NCI-H748 (cell line): ENCODE measurements around the gene VPS35.
"Not testable (repeated sequence)": the region's sequence is repeated elsewhere in the genome, so short reads cannot be mapped to it uniquely, and the experiment has no call there.

Experiments used
- DNase-seq: peaks from one replicate; lab custom pipeline; 2025; ENCODE audit not compliant: unreplicated experiment; lab: John Stamatoyannopoulos, UW

VPS35 gene

DNA sequence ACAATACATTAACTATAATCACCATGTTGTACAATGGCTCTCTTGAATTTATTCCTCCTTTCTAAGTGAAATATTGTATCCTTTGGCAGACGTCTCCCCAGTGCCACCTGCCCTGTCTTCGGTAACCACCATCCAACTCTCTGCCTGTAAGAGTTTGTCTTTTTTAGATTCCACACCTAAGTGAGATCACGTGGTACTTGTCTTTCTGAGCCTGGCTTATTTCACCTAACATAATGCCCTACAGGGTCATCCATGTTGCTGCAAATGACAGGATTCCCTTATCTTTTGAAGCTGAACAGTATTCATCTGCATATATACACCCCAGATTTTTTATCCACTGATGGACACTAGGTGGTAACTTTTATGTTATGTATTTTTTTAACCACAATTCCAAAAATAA, 24.7 kb upstream of the VPS35 start:
- DNase-seq, result no peak

DNA sequence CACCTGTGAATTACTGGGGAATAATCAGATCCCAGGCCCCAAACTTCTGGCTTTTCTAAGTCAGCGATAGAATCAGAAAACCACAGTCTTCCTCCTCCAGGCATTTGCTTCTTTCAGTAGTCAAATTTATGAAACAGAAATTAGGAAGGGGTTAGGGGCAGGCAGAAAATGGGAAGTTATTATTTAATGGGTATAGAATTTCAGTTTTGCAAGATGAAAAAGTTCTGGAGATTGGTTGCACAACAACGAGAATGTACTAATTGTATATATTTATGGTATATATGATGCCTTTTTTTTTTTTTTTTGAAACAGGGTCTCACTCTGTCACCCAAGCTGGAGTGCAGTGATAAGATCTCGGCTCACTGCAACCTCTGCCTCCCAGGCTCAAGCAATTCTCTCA, 23.9 kb upstream of the VPS35 start:
- DNase-seq, result no peak

GRCh38 chr16:46711106-46712058, 22.4 kb upstream of the VPS35 start:
- DNase-seq, result no peak

- no peak for DNase-seq
Observed at GRCh38 chr16:46709469-46710005, 20.6 kb upstream of the VPS35 start.

DNA sequence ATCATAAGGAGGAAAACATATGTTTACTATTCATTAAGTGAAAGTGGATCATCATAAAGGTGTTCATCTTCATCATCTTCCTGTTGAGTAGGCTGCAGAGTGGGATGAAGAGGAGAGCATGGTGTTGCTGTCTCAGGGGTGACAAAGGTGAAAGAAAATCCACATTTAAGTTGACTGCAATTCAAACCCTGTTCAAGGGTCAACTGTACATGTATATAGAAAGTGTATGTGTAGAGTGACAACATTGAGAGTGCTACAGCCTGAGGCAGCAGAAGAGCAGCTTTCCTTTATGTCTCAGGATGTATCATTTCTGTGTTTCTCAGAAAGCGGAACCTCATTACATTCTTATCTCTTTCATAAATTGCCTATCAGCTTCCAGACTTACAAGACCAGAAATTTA, 17.7 kb upstream of the VPS35 start:
- no peak for DNase-seq

GRCh38 chr16:46702030-46702429, 13.1 kb upstream of the VPS35 start:
- DNase-seq, result no peak

GRCh38 chr16:46701615-46702014, 12.6 kb upstream of the VPS35 start:
- no peak for DNase-seq

GRCh38 chr16:46700048-46700447, 11.1 kb upstream of the VPS35 start:
- no peak for DNase-seq

DNA sequence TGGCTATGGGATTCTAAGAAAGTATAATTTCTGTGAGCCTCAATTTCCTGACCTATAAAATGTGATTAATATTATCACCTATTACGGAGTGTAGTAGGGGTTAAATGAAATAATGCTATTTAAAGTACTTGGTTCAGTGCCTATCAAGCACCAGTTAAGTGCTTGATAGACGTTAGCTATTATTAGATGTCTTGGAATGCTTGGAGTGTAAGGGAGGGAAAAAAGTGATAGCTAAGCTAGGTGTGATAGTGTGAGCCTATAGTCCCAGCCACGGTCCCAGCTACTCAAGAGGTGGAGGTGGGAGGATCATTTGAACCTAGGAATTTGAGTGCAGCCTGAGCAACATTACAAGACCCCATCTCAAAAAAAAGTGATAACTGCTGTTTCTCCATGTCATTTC, 8.0 kb upstream of the VPS35 start:
- no peak for DNase-seq

DNA sequence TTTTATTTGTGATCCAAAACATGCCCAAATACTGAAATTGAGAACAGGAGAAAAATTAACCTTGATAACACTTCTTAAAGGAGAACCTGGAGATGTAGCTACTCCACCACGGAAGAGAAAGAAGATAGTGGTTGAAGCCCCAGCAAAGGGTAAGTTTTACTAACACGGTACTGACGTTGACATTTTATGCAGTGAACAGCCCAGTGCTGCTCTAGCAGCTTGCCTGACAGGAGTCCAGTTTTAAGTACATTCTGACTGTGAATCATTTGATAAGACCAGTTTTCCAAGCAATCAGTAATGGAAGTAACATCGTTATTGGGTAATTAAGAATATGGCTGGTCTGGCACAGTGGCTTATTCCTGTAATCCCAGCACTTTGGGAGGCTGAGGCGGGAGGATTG, 7.0 kb upstream of the VPS35 start:
- DNase-seq, result no peak

DNA sequence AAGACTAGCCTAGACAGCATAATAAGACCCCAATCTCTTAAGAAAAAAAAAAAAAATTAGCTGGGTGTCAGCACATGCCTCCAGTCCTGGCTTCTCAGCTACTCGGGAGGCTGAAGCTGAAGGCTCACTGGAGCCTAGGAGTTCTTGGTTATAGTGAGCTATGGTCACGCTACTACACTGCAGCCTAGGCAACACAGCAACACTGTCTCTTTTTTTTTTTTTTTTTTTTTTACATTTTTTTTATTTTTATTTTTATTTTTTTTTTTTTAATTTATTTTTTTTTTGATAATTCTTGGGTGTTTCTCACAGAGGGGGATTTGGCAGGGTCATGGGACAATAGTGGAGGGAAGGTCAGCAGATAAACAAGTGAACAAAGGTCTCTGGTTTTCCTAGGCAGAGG, 4.6 kb upstream of the VPS35 start:
- no peak for DNase-seq

- DNase-seq, result no peak
Observed at GRCh38 chr16:46691726-46692125, 2.7 kb upstream of the VPS35 start.

DNA sequence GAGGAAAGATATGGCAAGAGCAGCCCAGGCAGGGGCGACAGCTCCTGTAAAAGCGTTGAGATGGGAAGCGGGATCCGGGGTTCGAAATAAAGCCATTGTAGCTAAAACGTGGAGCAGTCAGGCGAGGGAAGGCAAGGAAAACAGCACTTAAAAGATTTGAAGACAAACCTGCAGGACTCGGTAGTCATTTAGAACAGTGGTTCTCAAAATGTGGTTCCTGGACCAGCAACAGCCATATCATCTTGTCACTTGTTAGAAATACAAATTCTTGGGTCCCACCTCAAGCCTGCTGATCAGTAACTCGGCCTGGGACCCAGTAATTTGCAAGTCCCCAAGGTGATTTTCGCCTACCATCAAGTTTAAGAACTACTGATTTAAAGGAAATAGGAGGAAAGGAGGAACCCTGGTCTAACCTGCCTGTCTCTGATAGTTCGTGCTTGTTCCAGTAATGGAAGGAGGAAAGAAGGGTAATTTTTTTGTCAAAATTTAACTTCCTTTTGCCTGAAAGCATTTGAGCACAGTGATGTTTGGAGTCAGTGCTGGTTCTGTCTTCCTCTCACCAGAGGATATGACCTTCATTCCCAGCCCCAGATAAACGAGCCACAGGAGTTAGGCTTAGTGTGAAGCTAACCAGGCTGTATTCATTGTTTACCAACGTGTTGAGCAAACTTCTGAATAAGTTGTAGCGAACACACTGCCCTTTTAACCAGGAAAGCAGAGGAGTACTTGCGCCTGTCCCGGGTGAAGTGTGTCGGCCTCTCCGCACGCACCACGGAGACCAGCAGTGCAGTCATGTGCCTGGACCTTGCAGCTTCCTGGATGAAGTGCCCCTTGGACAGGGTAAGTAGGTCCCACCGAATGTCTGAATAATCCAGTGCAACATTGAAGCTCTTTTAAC, 1.6 kb upstream of the VPS35 start:
- DNase-seq, result peak; percentile 3

- peak; percentile 95 for DNase-seq
Observed at GRCh38 chr16:46689365-46690280, 645 bp upstream of the VPS35 start, which contains the start of gene ORC6. Gene ORC6, plus strand, starts transcription at chr16:46689659. Its CDS starts 47 bp downstream, at chr16:46689706.

DNA sequence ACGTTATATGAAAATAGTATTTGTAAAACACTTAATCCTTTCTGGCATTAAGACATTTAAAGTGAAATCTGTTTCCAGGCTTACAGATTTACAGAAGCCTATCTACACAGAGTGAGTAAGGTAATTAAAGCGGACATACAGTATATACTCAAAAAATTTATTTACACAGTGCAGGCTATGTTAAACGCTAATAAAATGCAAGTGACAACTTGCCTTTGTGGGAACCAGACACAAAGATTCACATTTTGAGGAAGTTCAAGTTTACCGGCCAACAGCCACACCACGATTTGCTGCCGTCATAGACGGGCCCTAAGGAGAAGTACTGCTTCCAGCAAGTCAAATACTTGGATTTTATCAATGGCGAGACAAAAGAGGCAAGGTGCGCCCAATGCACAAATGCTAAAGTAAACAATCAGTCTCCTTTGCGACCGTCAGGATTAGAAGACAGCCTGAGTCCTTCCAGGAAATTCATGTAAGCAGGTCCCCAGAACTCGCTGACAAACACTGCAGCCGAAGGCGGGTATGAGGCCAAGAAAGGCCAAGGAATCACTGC, 801 bp downstream of the VPS35 start:
- DNase-seq, result no peak

DNA sequence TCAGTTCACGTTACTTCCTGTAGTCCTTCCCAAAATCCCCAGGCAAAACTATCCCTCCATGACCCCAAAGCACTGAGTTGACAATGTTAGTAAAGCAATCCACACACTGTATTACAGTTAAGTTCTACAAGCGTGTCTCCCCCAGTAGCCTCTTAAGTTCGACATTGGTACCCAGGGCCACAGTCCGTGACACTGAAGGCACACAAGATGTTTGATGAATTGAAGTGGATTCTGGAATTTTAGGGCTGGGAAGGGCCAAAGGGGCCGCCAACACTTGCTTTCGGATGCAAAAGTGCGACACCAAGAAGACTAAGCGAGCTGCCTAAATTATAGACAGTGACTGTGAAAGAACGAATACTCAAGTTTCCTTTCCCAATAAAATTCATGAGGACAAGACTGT, 1.5 kb downstream of the VPS35 start:
- no peak for DNase-seq

DNA sequence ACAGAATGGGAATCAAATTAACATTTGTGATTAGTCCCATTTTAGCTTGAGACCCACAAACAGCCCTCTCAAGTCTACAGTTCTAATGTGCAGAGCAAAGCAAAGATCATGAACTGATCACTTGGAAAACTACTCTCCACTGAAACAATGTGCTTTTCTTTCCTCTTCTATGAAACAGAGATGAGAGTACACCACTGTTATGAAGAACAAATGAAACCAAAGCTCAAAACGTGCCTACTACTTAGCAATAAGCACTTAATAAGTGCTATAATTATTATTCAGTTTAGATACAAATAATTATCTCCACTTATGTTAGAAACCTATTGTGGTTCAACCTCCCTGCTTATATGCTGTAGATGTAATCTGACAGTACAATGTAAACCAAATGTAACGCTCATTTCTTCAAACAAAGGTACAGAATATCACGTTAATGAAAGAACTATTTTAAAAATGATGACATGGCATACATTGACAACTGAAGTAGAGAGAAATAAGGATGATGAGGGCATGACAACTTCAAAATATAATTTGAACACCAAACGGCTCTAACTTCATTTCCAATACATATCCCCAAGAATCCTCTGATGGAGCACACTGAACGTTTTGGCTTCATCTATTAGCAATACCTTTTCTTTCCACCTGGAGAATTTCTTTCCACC, 2.0 kb downstream of the VPS35 start:
- DNase-seq, result peak; percentile 1

DNA sequence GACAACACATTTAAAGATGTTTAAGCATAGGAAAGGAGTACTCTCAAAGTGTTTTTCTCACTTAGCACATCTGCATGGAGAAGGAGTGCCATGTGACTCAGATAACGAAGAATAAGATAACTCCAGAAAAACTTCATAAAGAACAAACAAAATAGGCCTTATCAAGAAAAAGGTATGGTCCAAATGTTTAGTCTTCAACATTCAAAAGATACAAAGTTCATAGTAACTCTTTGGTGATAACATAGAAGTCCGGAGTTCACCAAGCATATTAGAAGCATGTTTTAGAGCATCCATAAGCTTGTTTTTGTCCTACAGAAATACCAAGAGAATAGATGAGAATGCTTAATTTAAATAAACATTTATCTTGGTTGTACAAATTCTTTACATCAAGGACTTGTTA, 7.1 kb downstream of the VPS35 start:
- not testable (repeated sequence) for DNase-seq

DNA sequence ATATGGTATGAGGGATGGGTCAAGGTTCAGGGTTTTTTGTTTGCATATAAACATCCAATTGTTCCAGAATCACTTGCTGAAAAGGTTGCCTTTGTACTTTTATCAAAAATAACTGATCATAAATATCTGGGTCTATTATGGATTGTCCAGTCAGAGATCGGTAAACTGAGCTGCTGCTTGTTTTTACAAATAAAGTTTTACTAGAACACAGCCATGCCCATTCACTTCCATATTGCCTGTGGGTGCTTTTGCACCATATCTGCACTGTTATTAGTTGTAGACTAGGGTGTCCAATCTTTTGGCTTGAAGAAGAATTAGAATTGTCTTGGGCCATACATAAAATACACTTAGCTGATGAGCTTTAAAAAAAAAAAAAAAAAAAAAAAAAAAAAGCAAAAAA, 11.0 kb downstream of the VPS35 start:
- not testable (repeated sequence) for DNase-seq
